Neuronal stem cell (in vitro differentiated cells): ENCODE results near the gene CACNA1A.

Source experiments
- DNase-seq: peaks from one replicate; pipeline ENCODE4 v3.0.0-alpha.2; 2013; ENCODE audit warnings: low spot score
- H2AFZ ChIP-seq: one replicate; pipeline ENCODE4 v1.6.1; 2013; ENCODE audit warnings: mild to moderate bottlenecking, low read length, inconsistent platforms
- H2AK5ac ChIP-seq: 2 replicates; pipeline ENCODE4 v1.6.1; 2013; ENCODE audit warnings: low read depth, mild to moderate bottlenecking, inconsistent platforms, low read length, moderate library complexity, mixed read lengths
- H2BK120ac ChIP-seq: 2 replicates; pipeline ENCODE4 v1.6.1; 2013; ENCODE audit warnings: low read depth, mild to moderate bottlenecking, inconsistent platforms, low read length, moderate library complexity, mixed read lengths
- H2BK12ac ChIP-seq: one replicate; pipeline ENCODE4 v1.6.1; 2013; ENCODE audit warnings: low read length, inconsistent platforms
- H2BK15ac ChIP-seq: 2 replicates; pipeline ENCODE4 v1.6.1; 2013; ENCODE audit warnings: mild to moderate bottlenecking, low read length, inconsistent platforms, mixed read lengths
- H2BK5ac ChIP-seq: one replicate; pipeline ENCODE4 v1.6.1; 2013; ENCODE audit warnings: inconsistent platforms, mild to moderate bottlenecking, low read length, moderate library complexity
- H3K14ac ChIP-seq: one replicate; pipeline ENCODE4 v1.6.1; 2013; ENCODE audit warnings: low read length, inconsistent platforms
- H3K18ac ChIP-seq: 2 replicates; pipeline ENCODE4 v1.6.1; 2013; ENCODE audit warnings: low read length, inconsistent platforms
- H3K23ac ChIP-seq: 2 replicates; pipeline ENCODE4 v1.6.1; 2013; ENCODE audit warnings: low read depth, mild to moderate bottlenecking, mixed read lengths, low read length, inconsistent platforms; ENCODE audit not compliant: poor library complexity
- H3K27ac ChIP-seq: replicated peaks from 3 replicates; pipeline ENCODE4 v1.5.1; 2013; ENCODE audit warnings: low read length, inconsistent platforms
- H3K27me3 ChIP-seq, 3 experiments: 2 replicates each; pipeline ENCODE4 v1.6.1; 2013; ENCODE audit warnings: low read length in 3 of 3, mild to moderate bottlenecking in 2 of 3, inconsistent platforms in 1 of 3, low read depth in 1 of 3, mixed read lengths in 1 of 3, moderate library complexity in 1 of 3; ENCODE audit not compliant: control insufficient read depth in 3 of 3, insufficient read depth in 3 of 3
- H3K36me3 ChIP-seq, 2 donors: replicated peaks in 1 of 2; 2 replicates each; pipeline ENCODE4 v1.6.1; 2013; ENCODE audit warnings: low read length in 2 of 2; ENCODE audit not compliant: control insufficient read depth in 2 of 2, insufficient read depth in 2 of 2
- H3K4ac ChIP-seq: 2 replicates; pipeline ENCODE4 v1.6.1; 2013; ENCODE audit warnings: inconsistent platforms, mild to moderate bottlenecking, low read length, moderate library complexity
- H3K4me1 ChIP-seq, 2 donors: 1 replicate in 1 of 2; 2 replicates in 1 of 2; pipeline ENCODE4 v1.6.1; 2013; ENCODE audit warnings: low read length in 2 of 2, low read depth in 1 of 2; ENCODE audit not compliant: control insufficient read depth in 2 of 2, insufficient read depth in 1 of 2
- H3K4me2 ChIP-seq: one replicate; pipeline ENCODE4 v1.6.1; 2013; ENCODE audit warnings: mild to moderate bottlenecking, low read length, inconsistent platforms; ENCODE audit not compliant: insufficient read depth, poor library complexity, severe bottlenecking
- H3K4me3 ChIP-seq, 2 donors: 2 replicates each; pipeline ENCODE4 v1.5.1; 2013; ENCODE audit warnings: low read length in 2 of 2, mild to moderate bottlenecking in 2 of 2, inconsistent platforms in 1 of 2, moderate library complexity in 1 of 2
- H3K79me1 ChIP-seq: one replicate; pipeline ENCODE4 v1.6.1; 2013; ENCODE audit warnings: low read depth, mild to moderate bottlenecking, inconsistent platforms, low read length, moderate library complexity
- H3K9ac ChIP-seq: one replicate; pipeline ENCODE4 v1.6.1; 2013; ENCODE audit warnings: mild to moderate bottlenecking, low read depth, low read length, inconsistent platforms; ENCODE audit not compliant: poor library complexity
- H3K9me3 ChIP-seq, 2 donors: replicated peaks in 1 of 2; 2 replicates each; pipeline versions ENCODE3 to v1.6.1; 2013; ENCODE audit warnings: low read length in 2 of 2, mild to moderate bottlenecking in 2 of 2, inconsistent platforms in 1 of 2, low read depth in 1 of 2, mixed read lengths in 1 of 2, moderate library complexity in 1 of 2; ENCODE audit not compliant: control insufficient read depth in 2 of 2, insufficient read depth in 1 of 2
- H4K8ac ChIP-seq: one replicate; pipeline ENCODE4 v1.6.1; 2013; ENCODE audit warnings: low read depth, mild to moderate bottlenecking, inconsistent platforms, low read length, moderate library complexity
- H4K91ac ChIP-seq: one replicate; pipeline ENCODE4 v1.6.1; 2013; ENCODE audit warnings: low read length, low read depth, mild to moderate bottlenecking, inconsistent platforms; ENCODE audit not compliant: poor library complexity
- WGBS, 2 donors: extraction: QIAGEN DNeasy Blood & Tissue Kit; methylation state at CpG; one replicate each; pipeline ENCODE4 v1.1.7; 2013; ENCODE audit warnings: missing lambda C conversion rate in 2 of 2, mixed read lengths in 1 of 2; ENCODE audit not compliant: insufficient read length in 2 of 2, insufficient replicate concordance in 1 of 2; ENCODE audit errors: extremely low coverage in 2 of 2; 5-methylcytosine and 5-hydroxymethylcytosine counted together

The CACNA1A gene

GRCh38 chr19:13195678-13196077 lies 310.6 kb downstream of the CACNA1A start:
- Histone ChIP-seq H2BK120ac (no peak overlapping the region), H3K4me1 (no peaks in the 10 kb centered on the region), H2BK15ac (no peak overlapping the region), H4K91ac (no peak overlapping the region), H2BK12ac (no peak overlapping the region), H3K23ac (no peak overlapping the region), H3K18ac (no peak overlapping the region), H3K27me3 (no peaks in the 10 kb centered on the region), H3K9me3 (no peaks in the 10 kb centered on the region), H2BK5ac (no peak overlapping the region), H3K14ac (no peak overlapping the region), H3K9ac (no peak overlapping the region), H2AK5ac (no peak overlapping the region), H3K79me1 (no peaks in the 10 kb centered on the region), H3K4ac (no peak overlapping the region), H2AFZ (no peak overlapping the region), H4K8ac (no peak overlapping the region), H3K27ac (no peak overlapping the region), H3K4me3 (no peak overlapping the region), H3K36me3 (no peaks in the 10 kb centered on the region), H3K4me2 (peak overlapping the region; percentile 11)
- no peak for DNase-seq
- no CpG with 5 or more reads among the region's 11 CpGs for WGBS, 2 donors

DNA sequence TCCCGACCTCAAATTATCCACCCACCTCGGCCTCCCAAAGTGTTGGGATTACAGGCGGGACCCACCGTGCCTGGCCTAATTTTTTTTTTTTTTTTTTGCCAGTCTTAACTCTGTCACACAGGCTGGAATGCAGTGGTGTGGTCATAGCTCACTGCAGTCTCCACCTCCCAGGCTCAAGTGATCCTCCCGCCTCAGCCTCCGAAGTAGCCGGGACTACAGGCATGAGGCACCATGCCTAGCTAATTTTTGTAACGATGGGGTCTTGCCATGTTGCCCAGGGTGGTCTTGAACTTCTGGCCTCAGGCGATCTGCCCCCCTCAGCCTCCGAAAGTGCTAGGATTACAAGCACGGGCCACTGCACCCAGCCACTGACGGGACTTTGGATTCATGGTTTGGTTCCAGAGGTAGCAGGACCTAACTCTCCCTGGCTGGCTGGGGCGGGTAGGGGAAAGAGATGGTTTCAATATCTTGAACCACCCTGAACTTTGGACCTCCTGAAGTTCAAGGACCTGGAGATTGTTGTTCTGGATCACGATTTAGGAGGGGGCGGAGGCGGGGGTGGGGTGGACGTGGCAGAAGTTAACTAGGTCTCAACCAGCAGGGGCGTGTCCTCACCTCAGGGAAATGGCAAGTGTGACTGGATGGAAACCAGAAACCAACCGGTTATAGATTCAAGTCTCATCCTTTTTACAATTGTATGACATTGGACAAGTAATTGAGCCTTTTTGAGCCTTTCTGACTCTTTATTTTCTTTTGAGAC lies 315.3 kb downstream of the CACNA1A start:
- H2AFZ ChIP-seq: no peak overlapping the region
- no peaks in the 10 kb centered on the region for H3K9me3 ChIP-seq
- H3K36me3 ChIP-seq: no peaks in the 10 kb centered on the region
- H3K4me3 ChIP-seq: no peak overlapping the region
- H2AK5ac ChIP-seq: peak overlapping the region; percentile 84
- no peaks in the 10 kb centered on the region for H3K79me1 ChIP-seq
- no peaks in the 10 kb centered on the region for H3K4me1 ChIP-seq
- no peak overlapping the region for H3K4me2 ChIP-seq
- no peak overlapping the region for H3K27ac ChIP-seq
- no peak overlapping the region for H4K8ac ChIP-seq
- H3K4ac ChIP-seq: no peak overlapping the region
- no peak overlapping the region for H2BK120ac ChIP-seq
- H3K14ac ChIP-seq: no peak overlapping the region
- H3K18ac ChIP-seq: no peak overlapping the region
- no peak overlapping the region for H2BK5ac ChIP-seq
- H2BK12ac ChIP-seq: no peak overlapping the region
- no peaks in the 10 kb centered on the region for H3K27me3 ChIP-seq
- no peak overlapping the region for H4K91ac ChIP-seq
- H2BK15ac ChIP-seq: no peak overlapping the region
- H3K9ac ChIP-seq: no peak overlapping the region
- no CpG with 5 or more reads among the region's 19 CpGs for WGBS, 2 donors
- no peak overlapping the region for H3K23ac ChIP-seq
- no peak for DNase-seq

DNA sequence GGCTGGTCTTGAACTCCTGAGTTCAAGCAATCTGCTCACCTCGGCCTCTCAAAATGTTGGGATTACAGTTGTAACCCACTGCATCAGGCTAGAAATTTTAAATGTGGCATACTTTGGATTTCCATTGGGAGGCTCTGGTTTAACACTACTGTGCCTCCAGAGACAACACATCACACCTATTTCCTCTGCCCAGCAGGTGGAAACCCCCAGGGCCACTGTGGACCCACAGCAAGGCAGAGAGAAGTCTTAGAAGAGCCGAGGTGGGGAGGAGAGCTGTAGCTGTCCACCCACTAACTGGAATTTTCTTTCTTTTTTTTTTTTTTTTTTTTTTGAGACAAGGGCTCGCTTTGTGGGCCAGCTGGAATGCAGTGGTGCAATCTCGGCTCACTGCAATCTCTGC lies 316.7 kb downstream of the CACNA1A start:
- DNase-seq: no peak
- no peak overlapping the region for H3K4me3 ChIP-seq
- H3K9me3 ChIP-seq: no peaks in the 10 kb centered on the region
- H2AFZ ChIP-seq: no peak overlapping the region
- H3K27me3 ChIP-seq: no peaks in the 10 kb centered on the region
- no peak overlapping the region for H2BK120ac ChIP-seq
- no peak overlapping the region for H3K27ac ChIP-seq
- H2BK15ac ChIP-seq: no peak overlapping the region
- no CpG with 5 or more reads among the region's 4 CpGs for WGBS, 2 donors
- H3K4me1 ChIP-seq: no peaks in the 10 kb centered on the region
- H4K91ac ChIP-seq: no peak overlapping the region
- no peak overlapping the region for H4K8ac ChIP-seq
- H3K79me1 ChIP-seq: no peaks in the 10 kb centered on the region
- H2BK5ac ChIP-seq: no peak overlapping the region
- no peak overlapping the region for H3K9ac ChIP-seq
- no peak overlapping the region for H3K18ac ChIP-seq
- no peaks in the 10 kb centered on the region for H3K36me3 ChIP-seq
- no peak overlapping the region for H3K23ac ChIP-seq
- no peak overlapping the region for H3K4me2 ChIP-seq
- H2BK12ac ChIP-seq: no peak overlapping the region
- no peak overlapping the region for H3K4ac ChIP-seq
- H2AK5ac ChIP-seq: no peak overlapping the region
- no peak overlapping the region for H3K14ac ChIP-seq

DNA sequence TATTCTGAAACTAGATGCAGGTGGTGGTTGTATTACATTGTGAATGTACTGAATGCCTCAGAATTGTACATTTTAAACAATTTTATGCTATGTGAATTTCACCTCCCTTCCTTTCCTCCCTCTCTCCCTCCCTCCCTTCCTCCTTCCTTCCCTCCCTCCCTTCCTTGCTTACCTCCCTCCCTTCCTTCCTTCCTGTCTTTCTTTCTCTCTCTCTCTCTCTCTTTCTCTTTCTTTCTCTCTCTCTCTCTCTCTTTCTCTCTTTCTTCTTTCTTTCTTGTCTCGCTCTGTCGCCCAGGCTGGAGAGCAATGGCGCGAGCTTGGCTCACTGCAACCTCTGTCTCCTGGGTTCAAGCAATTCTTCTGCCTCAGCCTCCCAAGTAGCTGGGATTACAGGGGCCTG lies 318.9 kb downstream of the CACNA1A start:
- no peak overlapping the region for H2BK15ac ChIP-seq
- H2BK120ac ChIP-seq: no peak overlapping the region
- no peak overlapping the region for H4K91ac ChIP-seq
- no peak overlapping the region for H2AFZ ChIP-seq
- H3K4me1 ChIP-seq: no peaks in the 10 kb centered on the region
- no CpG with 5 or more reads among the region's 4 CpGs for WGBS, 2 donors
- no peak overlapping the region for H3K23ac ChIP-seq
- H3K18ac ChIP-seq: no peak overlapping the region
- no peak overlapping the region for H3K4me2 ChIP-seq
- H2BK12ac ChIP-seq: no peak overlapping the region
- no peak overlapping the region for H3K9ac ChIP-seq
- H3K36me3 ChIP-seq: no peaks in the 10 kb centered on the region
- H3K27ac ChIP-seq: no peak overlapping the region
- H3K9me3 ChIP-seq: no peaks in the 10 kb centered on the region
- H3K14ac ChIP-seq: no peak overlapping the region
- no peak for DNase-seq
- no peak overlapping the region for H2AK5ac ChIP-seq
- H3K27me3 ChIP-seq: no peaks in the 10 kb centered on the region
- H3K4ac ChIP-seq: no peak overlapping the region
- H2BK5ac ChIP-seq: no peak overlapping the region
- no peak overlapping the region for H4K8ac ChIP-seq
- H3K79me1 ChIP-seq: no peaks in the 10 kb centered on the region
- H3K4me3 ChIP-seq: no peak overlapping the region
